HUDEP-2 (cell line): ENCODE measurements around the gene SOX10.

Source experiments
- DNase-seq, 76 experiments: peaks; one replicate each; lab custom pipeline; 2025; ENCODE audit not compliant: unreplicated experiment in 76 of 76; lab: John Stamatoyannopoulos, UW

SOX10 gene

DNA sequence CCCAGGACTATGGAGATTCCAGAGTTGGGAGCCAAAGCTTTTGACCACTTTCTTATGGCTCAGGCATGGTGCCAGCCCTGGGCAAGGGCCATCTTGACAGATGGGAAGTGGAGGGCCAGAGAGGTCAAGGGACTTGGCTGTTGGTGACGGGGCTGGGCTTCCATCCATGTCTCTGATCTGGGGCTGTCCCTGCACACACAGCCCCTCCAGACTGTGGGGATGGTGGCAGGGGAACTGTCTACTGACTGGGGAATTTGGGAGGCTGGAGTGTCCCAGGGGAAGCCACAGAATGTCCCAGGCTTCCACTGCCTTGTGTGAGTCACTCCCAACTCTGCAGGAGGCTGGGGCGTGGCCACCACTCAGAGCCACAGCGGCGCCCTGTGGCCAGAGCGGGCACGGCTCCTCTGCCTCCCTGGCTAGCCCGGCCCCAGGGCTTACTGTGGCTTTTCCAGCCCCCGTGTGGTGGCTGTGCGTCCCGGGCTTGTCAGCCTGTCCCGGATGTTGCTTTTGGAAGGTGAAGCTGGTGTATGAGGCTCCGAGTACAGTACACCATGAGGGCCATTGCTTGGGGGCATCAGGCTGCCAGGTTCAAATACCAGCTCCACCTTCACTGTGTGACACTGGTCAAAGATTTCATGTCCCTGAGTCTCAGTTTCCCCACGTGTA, 50.5 kb downstream of the SOX10 start:
- DNase-seq: peak in 73 of 76 experiments; percentile 30 to 92 (median 83)

DNA sequence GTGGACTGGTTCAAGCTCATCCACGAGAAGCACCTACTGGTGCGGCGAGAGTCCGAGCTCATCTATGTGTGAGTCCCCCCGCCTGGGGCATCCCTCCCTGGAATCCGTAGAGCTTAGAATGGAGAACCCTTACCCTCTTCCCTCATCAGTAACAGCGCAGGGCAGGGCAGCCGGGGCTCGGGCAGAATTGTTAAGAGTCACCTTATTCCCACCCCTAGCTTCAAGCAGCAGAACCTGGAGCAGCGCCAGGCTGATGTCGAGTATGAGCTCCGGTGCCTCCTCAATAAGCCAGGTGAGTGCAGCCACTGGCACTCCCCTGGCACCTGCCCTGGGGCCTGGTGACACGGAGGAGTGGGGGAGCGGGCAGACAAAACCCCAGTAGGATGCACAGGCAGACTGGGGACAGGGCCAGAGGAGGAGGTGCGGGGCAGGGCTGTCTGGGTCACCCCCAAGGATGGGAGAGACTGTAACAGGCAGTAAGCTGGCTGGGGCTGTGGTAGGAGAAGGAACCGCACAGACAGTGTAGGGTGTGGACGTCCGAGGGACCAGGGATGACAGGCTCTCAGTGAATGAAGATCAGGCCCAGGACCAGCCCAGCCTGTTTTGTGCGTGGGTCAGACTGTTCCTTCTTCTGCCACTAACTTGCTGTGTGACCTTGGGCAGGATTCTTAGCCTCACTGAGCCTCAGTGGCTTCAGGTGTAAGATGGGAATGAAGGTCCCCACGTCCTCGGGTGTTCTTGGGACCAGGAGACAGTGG, 51.4 kb downstream of the SOX10 start:
- DNase-seq: no peak

DNA sequence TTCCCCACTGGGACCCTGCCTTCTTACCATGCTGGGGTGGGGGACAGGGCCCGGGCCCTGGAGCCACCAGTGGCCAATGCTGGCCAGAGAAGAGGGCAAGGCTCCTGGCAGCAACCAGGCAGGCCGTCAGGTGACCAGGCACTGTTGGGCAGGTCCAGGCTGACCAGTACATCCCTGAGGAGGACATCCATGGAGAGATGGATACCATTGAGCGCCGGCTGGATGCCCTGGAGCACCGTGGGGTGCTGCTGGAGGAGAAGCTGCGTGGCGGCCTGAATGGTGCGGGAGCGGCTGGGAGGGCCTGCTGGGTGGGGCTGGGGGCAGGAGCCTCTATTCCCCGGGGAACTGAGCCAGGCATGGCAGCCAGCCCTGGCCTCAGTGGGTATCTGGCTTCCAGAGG, 52.0 kb downstream of the SOX10 start:
- no peak for DNase-seq

DNA sequence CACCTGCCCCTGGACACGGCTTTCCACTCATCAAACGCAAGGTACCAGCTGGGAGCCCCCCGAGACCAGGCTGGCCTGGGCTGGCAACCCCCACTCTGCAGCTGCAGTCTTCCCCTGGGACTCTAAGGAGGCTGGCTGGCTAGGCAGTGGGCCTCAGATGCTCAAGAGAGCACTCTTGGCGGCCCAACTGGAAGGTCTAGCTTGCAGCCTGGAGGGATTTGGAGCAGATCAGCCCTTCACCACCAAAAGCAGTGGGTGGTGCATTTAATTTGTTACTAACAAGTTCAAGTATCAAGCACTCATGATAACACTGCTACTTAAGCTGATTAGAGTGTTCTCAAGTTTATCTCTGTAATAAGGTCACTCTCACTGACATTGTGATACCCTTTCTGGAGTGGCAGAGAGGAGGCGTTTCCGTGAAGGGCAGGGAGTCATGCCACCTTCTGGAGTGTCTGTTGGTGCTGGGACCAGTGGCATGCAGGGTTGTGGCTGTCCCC, 52.4 kb downstream of the SOX10 start:
- DNase-seq: peak in 15 of 76 experiments; percentile 1 to 56 (median 17)

DNA sequence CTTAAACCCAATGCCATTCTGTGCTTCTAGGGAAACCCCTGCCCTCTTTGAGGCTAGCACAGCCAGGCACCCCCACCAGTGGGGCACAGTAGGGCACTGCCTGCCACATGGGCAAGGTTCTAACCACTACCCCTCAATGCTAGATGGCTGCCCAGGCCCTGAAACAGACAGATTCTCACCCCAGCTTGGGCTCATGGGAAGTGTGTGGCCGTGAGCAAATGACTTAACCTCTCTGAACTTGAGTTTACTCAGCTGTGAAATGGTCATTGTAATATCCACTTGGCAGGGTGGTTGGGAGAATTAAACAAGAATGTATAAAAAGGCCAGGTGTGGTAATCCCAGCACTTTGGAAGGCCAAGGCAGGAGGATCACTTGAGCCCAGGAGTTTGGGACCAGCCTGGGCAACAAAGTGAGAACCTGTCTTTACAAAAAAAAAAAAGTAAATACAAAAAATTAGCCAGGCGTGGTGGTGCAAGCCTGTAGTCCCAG, 53.4 kb downstream of the SOX10 start:
- no peak for DNase-seq

DNA sequence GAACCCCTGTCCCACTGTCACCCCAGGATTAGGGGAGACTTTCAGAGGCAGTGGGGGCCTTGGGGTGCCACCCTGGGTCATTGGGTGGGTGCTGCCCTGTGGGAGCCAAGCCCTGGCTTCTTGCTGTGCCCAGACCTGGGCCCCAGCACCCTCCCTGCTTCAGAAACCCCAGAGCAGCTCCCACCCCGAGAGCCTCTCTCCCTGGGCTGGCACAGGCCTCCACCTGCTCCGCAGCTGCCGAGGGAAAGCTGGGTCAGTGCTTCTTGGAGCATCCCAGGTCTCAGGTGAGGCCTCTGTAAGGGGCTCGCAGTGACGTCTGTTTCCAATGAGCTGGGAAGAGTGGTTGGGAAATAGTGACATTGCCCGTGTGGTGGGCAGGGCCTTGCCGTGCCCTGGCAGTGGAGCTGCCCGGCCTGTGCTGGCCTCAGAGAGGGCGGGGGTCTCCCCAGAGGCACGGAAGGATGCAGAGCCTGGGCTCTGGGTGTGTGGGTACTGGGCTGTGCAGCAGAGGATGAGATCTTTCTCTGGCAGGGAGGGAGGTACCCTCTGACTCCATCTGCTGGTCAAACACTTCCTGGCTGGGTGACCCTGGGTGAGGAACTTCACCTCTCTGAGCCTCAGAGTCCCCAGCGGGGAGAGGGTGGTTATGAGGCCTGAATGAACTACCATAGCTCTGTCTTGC, 53.9 kb downstream of the SOX10 start:
- DNase-seq: peak in 40 of 76 experiments; percentile 13 to 63 (median 37)

DNA sequence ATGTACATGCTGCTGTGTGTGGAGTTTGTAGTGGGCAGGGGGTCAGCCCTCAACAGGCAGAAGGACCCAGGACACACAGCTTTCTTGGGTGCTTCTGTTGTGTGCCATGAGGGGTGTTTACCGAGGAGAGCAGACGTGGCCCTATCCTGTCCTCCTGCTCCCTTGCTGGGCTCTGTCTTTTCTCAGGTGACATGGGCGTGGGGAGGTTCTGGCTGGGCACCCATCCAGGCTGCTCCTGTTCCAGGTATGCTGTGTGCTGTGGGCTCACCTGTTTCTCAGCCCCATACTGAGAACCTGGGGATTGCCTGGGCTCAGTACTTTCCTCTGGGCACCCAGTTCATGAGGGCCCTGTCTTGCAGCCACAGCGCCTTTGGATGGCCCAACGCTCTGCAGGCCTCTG, 55.0 kb downstream of the SOX10 start:
- DNase-seq: no peak

DNA sequence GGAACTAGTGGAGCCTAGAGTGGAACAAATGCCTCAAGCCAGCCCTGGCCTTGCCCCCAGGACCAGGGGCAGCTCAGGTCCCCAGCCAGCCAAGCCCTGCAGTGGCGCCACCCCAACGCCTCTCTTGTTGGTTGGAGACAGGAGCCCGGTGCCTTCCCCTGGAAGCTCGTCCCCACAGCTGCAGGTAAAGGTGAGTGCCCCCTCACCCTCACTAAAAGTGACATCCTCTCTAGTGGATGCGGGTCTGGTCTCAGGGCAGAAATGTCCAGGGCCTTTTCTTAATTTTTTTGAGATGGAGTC, 56.8 kb downstream of the SOX10 start:
- DNase-seq: no peak

DNA sequence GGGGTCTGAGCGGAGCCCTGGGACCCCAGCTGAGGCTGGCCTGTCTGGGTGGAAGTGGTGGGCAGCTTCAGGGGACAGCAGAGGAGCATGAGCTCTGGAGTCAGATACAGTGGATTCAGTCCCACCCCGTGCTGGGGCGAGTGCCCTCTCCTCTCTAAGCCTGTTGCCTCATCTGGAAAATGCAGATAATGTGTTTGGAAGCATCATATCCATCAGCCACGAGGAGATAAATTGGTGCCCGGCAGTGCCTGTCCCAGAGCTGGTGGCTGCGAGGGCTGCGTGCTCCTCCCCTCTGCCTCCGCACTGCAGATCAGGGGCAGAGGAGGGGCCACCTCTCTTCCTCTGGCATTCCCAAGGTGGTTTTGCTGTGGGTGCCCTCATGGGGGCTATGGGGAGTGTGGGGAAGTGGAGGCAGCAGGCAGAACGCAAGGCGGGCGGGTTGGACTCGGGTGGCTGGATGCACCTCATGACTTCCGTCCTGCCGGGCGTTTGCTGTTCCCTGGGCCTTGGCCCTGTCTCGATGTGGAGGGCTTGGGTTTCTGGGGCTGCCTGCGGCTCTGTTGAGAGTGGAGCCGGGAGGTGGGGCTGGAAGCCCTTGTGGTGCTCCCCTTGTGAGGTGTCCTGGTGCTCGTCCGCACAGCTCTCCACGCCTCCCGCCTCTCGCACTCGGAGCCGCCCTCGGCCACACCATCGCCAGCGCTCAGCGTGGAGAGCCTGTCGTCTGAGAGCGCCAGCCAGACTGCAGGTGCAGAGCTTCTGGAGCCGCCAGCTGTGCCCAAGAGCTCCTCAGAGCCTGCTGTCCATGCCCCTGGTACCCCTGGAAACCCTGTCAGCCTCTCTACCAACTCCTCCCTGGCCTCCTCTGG, 57.4 kb downstream of the SOX10 start:
- DNase-seq: peak in 43 of 76 experiments; percentile 3 to 83 (median 54)

DNA sequence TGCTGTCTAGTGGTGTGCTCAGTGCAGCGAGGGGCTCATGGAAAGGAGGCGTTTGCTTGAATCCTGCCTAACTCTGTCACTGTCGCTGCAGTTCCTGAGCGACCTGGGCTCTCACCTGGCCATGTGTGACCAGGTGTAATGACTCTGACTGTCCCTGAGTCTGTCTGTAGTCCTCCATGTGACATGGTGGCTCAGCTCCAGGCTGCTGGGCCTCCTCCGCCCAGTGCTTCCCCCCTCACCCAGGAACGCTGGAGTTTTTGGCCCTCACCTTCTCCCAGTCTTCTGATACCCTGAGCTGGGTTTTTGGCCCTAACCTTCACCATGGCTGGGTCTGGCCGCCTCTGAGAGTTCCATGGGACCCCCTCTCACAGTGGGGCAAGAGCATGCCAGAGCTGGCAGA, 58.0 kb downstream of the SOX10 start:
- DNase-seq: peak in 1 of 76 experiments; percentile 21

DNA sequence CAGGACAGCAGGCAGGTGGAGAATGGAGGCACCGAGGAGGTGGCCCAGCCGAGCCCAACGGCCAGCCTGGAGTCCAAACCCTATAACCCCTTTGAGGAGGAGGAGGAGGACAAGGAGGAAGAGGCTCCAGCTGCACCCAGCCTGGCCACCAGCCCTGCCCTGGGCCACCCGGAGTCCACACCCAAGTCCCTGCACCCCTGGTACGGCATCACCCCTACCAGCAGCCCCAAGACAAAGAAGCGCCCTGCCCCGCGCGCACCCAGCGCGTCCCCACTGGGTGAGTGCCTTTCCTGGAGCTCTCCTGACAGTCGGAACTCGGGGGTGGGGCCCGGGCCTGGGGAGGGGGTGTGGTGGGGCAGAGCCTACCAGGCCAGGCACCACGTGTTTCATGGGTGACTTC, 58.6 kb downstream of the SOX10 start:
- DNase-seq: no peak

DNA sequence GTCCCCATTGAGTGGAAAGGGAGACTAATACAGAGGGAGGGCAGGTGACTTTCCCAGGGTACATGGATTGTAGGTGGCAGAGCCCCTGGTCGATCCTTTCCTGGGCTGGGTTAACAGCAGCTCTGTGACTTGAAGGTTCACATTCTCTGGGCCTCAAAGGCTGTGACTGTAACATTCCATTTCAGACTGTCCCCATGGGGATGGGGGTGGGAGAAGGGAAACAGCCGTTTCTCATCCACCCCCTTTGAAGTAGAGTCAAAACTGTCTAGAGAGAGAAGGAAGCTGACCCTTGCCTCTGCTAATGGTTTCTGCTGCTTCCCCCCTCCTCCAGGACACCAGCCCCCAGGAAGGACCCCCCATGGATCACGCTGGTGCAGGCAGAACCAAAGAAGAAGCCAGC, 59.0 kb downstream of the SOX10 start:
- DNase-seq: no peak

DNA sequence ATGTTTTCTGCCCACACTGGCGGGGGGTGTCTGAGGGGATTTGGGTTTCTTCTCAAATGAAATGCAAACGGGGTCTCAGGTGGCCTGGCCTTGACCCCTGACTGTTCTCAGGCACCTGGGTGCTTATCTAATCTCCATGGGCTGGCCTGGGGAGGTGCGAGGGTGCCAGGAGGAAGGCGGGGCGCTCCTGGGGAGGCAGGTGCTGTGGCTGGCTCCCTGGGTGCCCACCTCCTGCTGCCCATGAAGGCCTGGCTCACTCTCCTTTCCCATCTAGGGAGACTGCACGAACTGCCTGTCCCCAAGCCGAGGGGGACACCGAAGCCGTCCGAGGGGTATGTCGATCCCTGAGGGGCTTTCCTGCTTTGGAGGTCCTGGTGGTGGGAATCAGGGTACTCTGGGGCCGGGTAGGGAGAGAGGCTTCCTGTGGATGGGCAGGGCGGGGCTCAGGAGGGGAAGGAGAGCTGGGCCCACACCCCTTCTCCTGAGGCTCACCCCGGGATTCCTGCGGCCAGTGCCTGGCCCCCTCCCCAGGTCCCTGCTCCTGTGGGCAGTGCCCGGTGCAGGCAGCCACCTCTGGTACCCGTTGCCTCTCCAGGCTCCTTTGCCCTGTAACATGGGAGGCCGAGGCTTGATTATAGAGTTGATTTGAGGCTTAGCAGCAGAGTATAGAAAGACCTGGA, 59.8 kb downstream of the SOX10 start:
- DNase-seq: no peak

DNA sequence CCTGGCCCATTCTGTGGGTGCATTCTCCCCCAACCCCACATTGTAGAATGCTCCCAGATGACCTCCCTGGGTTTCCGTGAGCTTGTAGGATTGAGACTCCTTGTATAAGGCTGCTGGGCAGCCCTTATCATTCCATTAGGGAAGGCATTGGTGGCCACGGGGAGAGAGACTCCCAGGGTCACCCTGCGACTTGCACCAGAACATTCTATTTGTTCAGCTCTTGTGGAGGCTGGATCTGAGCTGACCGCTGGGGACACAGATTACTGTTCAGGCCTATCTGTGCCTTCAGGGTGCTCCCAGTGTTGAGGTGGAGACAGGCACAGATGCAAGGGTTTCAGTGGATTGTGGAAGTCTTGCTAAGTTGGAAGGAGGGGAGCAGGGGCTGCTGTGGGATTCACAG, 60.4 kb downstream of the SOX10 start:
- no peak for DNase-seq
